AG09309 (cell line): ENCODE measurements around the gene GJC1.

ENCODE experiments used
- DNase-seq: peaks from one replicate; pipeline ENCODE4 v3.0.0-alpha.2; 2010; ENCODE audit warnings: low read depth
- H3K4me3 ChIP-seq: 2 replicates; pipeline ENCODE4 v1.5.1; 2011; ENCODE audit warnings: mild to moderate bottlenecking, low read depth, low read length, moderate library complexity; ENCODE audit not compliant: control insufficient read depth
- TF ChIP-seq, protein P1 (sequence below): IDR thresholded peaks from 2 replicates; pipeline ENCODE4 v1.5.1; 2011; ENCODE audit warnings: mild to moderate bottlenecking, low read depth, low read length, inconsistent platforms; ENCODE audit not compliant: insufficient read depth, control insufficient read depth; ENCODE audit errors: missing control alignments

The GJC1 gene

DNA sequence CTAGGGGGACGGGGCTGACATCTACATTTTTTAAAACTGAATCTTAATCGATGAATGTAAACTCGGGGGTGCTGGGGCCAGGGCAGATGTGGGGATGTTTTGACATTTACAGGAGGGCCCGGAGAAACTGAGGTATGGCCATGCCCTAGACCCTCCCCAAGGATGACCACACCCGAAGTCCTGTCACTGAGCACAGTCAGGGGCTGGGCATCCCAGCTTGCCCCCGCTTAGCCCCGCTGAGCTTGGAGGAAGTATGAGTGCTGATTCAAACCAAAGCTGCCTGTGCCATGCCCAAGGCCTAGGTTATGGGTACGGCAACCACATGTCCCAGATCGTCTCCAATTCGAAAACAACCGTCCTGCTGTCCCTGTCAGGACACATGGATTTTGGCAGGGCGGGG is 49.9 kb downstream of the GJC1 start:
- no peak overlapping the region for H3K4me3 ChIP-seq
- DNase-seq = no peak
- TF ChIP-seq, protein P1, sequence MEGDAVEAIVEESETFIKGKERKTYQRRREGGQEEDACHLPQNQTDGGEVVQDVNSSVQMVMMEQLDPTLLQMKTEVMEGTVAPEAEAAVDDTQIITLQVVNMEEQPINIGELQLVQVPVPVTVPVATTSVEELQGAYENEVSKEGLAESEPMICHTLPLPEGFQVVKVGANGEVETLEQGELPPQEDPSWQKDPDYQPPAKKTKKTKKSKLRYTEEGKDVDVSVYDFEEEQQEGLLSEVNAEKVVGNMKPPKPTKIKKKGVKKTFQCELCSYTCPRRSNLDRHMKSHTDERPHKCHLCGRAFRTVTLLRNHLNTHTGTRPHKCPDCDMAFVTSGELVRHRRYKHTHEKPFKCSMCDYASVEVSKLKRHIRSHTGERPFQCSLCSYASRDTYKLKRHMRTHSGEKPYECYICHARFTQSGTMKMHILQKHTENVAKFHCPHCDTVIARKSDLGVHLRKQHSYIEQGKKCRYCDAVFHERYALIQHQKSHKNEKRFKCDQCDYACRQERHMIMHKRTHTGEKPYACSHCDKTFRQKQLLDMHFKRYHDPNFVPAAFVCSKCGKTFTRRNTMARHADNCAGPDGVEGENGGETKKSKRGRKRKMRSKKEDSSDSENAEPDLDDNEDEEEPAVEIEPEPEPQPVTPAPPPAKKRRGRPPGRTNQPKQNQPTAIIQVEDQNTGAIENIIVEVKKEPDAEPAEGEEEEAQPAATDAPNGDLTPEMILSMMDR = no peak

DNA sequence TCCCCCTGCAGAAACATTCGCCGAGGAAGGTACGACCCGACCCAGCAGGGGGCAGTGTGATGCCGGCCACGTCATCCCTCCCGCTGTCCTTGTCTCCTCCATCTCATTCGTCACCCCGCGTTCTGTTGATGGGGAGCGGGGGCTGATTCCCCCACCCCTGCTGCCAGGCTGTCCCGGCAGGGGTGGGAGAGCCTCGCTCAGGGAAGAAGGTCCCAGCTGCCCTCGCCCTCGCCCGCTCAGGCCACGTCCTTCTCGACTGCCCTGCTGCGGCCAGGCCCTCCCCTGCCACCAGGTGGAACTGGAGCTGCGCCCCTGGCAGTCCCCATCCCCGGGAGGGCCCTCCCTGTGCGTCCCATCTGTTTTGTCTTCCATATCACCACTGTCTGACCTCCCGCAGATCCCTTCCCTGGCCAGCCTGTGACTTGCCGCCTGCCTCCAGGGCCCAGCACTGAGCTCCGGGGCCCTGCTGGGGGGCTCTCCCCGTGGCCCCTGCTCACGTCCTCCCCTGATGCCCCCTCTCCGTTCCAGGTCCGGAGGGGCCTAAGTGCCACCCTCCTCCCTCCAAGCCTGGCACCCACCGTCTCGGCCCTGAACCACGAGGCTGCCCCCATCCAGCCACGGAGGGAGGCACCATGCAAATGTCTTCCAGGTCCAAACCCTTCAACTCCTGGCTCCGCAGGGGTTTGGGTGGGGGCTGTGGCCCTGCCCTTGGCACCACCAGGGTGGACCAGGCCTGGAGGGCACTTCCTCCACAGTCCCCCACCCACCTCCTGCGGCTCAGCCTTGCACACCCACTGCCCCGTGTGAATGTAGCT is 50.7 kb downstream of the GJC1 start:
- TF ChIP-seq, protein P1 = peak; percentile 87
- H3K4me3 ChIP-seq = peak overlapping the region; percentile 36
- DNase-seq = no peak

DNA sequence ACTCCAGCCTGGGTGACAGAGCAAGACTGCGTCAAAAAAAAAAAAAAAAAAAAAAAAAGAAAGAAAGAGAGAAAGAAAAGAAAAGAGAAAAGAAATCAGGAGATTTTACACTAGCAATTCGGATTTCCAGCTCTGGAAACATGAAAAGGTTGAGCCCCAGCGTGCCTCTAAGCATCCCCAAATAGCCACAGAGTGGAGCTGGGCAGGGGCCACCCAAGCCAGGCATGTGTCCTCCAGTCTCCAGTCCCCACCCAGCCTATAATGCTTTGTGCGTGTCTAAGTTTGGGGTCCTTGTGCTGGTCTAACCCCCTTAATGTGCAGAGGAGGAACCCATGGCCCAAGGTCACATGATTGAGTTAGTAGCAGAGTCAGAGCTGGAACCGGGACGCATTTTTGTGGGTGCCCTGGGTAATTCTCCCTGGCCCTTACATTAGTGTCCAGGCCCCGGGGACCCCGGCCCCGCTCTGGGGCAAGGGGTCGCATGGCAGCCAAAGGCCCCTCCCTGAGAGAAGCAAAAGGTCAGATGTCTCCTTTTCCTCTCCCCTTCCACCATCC is 51.4 kb downstream of the GJC1 start:
- no peak overlapping the region; the same call in 1 of the 2 replicates for H3K4me3 ChIP-seq
- no peak for DNase-seq
- TF ChIP-seq, protein P1 = no peak

DNA sequence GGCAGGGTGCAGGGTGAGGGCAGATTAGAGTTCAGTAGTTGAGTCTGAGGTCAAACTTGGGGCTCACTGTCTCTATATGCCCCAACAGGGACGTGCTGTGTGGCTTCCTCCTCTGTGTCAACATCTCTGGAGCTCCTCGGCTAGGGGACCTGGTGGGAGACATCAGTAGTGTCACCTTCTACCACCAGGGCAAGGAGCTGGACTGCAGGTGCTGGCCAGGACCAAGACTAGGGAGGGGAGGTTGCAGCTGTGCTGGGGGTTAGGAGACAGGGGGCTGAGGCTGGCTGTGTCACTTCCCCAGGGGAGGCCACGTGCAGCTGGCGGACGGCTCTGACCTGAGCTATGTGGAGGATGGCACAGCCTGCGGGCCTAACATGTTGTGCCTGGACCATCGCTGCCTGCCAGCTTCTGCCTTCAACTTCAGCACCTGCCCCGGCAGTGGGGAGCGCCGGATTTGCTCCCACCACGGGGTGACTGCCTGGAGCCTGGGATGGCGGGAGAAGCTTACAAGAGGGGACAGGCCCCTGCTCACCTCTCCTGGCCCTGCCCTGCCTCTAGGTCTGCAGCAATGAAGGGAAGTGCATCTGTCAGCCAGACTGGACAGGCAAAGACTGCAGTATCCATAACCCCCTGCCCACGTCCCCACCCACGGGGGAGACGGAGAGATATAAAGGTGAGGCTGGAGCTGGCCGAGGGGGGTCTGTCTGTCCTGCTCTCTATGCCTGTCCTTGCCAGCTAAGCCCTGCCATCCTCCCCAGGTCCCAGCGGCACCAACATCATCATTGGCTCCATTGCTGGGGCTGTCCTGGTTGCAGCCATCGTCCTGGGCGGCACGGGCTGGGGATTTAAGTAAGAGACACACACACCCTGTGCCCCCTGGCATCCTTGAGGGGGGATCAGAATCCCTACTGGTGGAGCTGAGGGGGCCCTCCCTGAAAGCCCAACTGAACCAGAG is 52.4 kb downstream of the GJC1 start:
- TF ChIP-seq, protein P1 = no peak
- no peak for DNase-seq
- H3K4me3 ChIP-seq = no peak overlapping the region

DNA sequence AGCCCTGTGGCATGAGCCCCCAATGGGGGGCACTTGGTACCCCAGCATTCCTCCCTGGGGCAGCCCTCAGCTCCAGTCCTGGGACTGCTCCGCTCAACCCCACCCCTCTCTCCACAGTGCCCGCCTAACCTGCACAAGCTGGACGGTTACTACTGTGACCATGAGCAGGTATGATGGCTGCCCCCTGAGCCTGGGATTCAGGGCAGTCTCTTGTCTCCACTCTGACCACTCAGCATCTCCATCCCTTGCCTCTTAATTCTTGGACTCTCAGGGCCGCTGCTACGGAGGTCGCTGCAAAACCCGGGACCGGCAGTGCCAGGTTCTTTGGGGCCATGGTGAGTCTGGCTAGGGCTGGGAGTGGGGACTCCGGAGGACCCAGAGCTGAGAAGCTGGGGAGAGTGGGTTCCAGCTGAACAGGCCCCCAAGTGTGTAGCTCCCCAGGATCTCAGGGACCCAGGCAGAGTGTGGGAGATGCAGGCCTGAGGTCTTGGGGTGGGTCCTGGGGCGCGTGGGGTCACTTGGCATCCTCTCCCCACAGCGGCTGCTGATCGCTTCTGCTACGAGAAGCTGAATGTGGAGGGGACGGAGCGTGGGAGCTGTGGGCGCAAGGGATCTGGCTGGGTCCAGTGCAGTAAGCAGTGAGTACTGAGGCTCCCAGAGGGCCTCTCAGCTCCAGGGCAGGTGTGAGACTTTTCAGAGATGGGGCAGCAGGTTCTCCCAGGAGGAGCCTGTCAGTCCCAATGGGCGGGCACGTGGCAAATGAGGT is 53.3 kb downstream of the GJC1 start:
- TF ChIP-seq, protein P1 = no peak
- DNase-seq = no peak
- no peak overlapping the region for H3K4me3 ChIP-seq

DNA sequence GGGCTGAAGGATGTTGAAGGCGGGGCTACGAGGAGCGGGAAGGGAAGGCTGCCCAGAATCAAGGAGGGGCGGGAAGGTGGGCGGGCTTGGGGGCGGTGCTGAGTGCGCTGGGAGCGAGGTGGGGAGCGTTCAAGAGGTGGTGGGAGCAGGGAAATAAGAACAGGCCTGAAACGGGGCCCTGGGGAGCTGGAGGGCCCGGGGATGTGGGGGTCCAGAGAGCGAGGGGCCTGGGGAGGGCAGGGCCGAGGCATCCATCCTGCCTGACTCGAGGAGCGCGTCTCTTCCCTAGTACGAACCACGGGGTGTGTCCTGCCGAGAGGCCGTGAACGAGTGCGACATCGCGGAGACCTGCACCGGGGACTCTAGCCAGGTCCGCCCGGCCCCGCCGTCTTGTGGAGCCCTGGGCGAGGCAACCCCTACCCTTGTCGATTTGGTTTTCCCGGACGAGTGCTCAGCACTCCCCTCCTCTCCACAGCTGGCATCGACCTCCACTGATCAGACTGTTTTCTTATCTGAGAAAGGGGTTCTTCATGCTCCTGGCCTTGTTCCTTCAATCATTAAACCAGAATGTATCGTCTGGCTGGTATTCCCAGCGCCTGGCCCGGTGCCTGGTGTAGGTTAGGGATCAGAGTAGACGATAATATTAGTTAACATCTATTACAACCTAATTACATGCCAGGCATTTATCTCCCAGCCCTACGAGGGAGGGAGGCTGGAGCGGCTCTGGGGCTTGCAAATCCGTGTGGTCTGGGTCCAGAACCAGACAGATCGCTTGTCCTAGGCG is 54.1 kb downstream of the GJC1 start:
- TF ChIP-seq, protein P1 = no peak
- DNase-seq = no peak

More for the DNA sequence above, 54.1 kb downstream of the GJC1 start:
- peak overlapping the region; percentile 75 for H3K4me3 ChIP-seq
